ENCODE results near the gene ADGRF3. TPM values are rescaled to one million over a fixed set of nuclear protein-coding genes. Genes with fewer than 3 reads are reported as not detected.

ADGRF3 gene
- total and polyA plus RNA-seq, 2 of the 8 experiments (the other 6 are each of a cell fraction or from before 2014, with no cell fraction given), result 0.54 to 0.69 TPM

- Histone ChIP-seq H3K9me3 (ENCODE audit: insufficient read depth in 2 of 2, low read depth in 1 of 2, low read length in 1 of 2) (no peaks in the 10 kb centered on the region), H3K14ac (ENCODE audit: insufficient read length) (no peak overlapping the region), H3K4ac (replicated peaks; ENCODE audit: insufficient read length, low read depth, low read length) (no peak overlapping the region), H3K79me1 (ENCODE audit: low read depth, low read length) (no peaks in the 10 kb centered on the region), H2BK20ac (ENCODE audit: low read length) (no peak overlapping the region), H3K9ac (replicated peaks in 1 of 4; ENCODE audit: extremely low read depth in 1 of 4, low read depth in 3 of 4, low read length in 3 of 4) (no peak overlapping the region), H2BK5ac (ENCODE audit: low read depth, low read length) (no peak overlapping the region), H2BK15ac (ENCODE audit: low read length) (no peak overlapping the region), H4K8ac (ENCODE audit: extremely low read depth, insufficient read depth, low read length) (no peak overlapping the region), H4K20me1 (replicated peaks in 1 of 2; ENCODE audit: control insufficient read depth in 1 of 2, insufficient read depth in 2 of 2, low read length in 2 of 2) (peaks cover 0 to 2% of the 10 kb centered on the region in 2 experiments), H3K4me3 (ENCODE audit: extremely low read depth in 1 of 4, insufficient read depth in 2 of 4, low read depth in 3 of 4, low read length in 4 of 4) (no peak overlapping the region), H2BK12ac (ENCODE audit: low read depth, low read length) (no peak overlapping the region), H3K4me1 (replicated peaks in 1 of 4; ENCODE audit: control insufficient read depth in 3 of 4, insufficient read depth in 4 of 4, low read length in 3 of 4) (no peaks in the 10 kb centered on the region), H3K18ac (ENCODE audit: extremely low read depth, low read length) (no peak overlapping the region), H2AK5ac (ENCODE audit: low read depth, low read length) (no peak overlapping the region), H3K36me3 (ENCODE audit: control insufficient read depth in 2 of 4, insufficient read depth in 4 of 4, low read length in 3 of 4) (peaks cover 0 to 6% (median 3%) of the 10 kb centered on the region in 4 experiments; a peak in 4 of 8 replicates), H3K79me2 (ENCODE audit: control insufficient read depth in 1 of 2, insufficient read depth in 2 of 2, low read length in 2 of 2) (no peaks in the 10 kb centered on the region), H4K91ac (replicated peaks; ENCODE audit: insufficient read length, low read length) (no peak overlapping the region), H4K5ac (ENCODE audit: insufficient read length, low read depth, low read length) (no peak overlapping the region), H3K56ac (replicated peaks; ENCODE audit: insufficient read length, low read depth, low read length) (no peak overlapping the region), H3K23ac (ENCODE audit: insufficient read length) (no peak overlapping the region), H3K23me2 (ENCODE audit: low read depth, low read length) (no peaks in the 10 kb centered on the region), H3K27me3 (replicated peaks in 1 of 4; ENCODE audit: control insufficient read depth in 3 of 4, extremely low read depth in 1 of 4, insufficient read depth in 3 of 4, low read length in 3 of 4) (peaks cover 0 to 1% (median 0%) of the 10 kb centered on the region in 4 experiments; a peak in 1 of 7 replicates), H2AFZ (ENCODE audit: low read length) (no peak overlapping the region), H3K4me2 (ENCODE audit: insufficient read depth in 1 of 2, low read depth in 2 of 2, low read length in 2 of 2) (no peak overlapping the region), H2BK120ac (replicated peaks; ENCODE audit: low read depth, low read length) (no peak overlapping the region), H3K27ac (ENCODE audit: low read depth, low read length) (no peak overlapping the region)
- WGBS, 2 experiments (ENCODE audit: extremely low coverage in 1 of 2, insufficient coverage in 1 of 2, insufficient read length in 1 of 2, insufficient replicate concordance in 2 of 2, low coverage in 1 of 2, low lambda C conversion rate in 2 of 2, missing lambda C conversion rate in 1 of 2), result 92% methylated on average over 6 of the region's 6 CpGs; no CpG with 5 or more reads in 1 of the 2 experiments
- CTCF ChIA-PET (ENCODE audit: partially characterized antibody), result interaction anchor here (0.7 to 1.1 kb wide), 3 partner anchors 12 to 267 kb away, joined by 3 read pairs; no protein-coding TSS in a partner anchor
- FAIRE-seq (no peak), DNase-seq (ENCODE audit: low read depth in 1 of 2, low spot score in 2 of 2) (no peak)
- POLR2A ChIA-PET (ENCODE audit: partially characterized antibody), result interaction anchor here (1.0 to 2.0 kb wide), 4 partner anchors 10 to 33 kb away, joined by 3 to 4 read pairs (median 3); no protein-coding TSS in a partner anchor
- TF ChIP-seq CREB1 (IDR thresholded peaks at IDR 0.05) (no peak), MAX (IDR thresholded peaks at IDR 0.05) (no peak), CEBPB (IDR thresholded peaks at IDR 0.05; ENCODE audit: low read depth, low read length) (no peak), RXRA (IDR thresholded peaks at IDR 0.05; ENCODE audit: insufficient read depth, low read depth, low read length) (no peak), SP4 (IDR thresholded peaks at IDR 0.05; ENCODE audit: low read length) (no peak), NRF1 (IDR thresholded peaks at IDR 0.05; ENCODE audit: low read depth, low read length) (no peak), SAP30 (IDR thresholded peaks at IDR 0.05; ENCODE audit: insufficient read depth, insufficient replicate concordance, low read length) (no peak)
Measured at GRCh38 chr2:26269571-26270158, 76.9 kb downstream of the ADGRF3 start.
